Stimulated activated naive CD8-positive, alpha-beta T cell treated with anti-CD3 and anti-CD28 coated beads, Interleukin-15, Interleukin-2, amounts not matched to agents 100 U/mL and 50 U/mL, for 24 hours (primary cell): Measurements from ENCODE around the gene UTF1.
A peak's percentile ranks its signal among the peaks of the same experiment; 100 is the strongest.
"Not testable (repeated sequence)": the region's sequence is repeated elsewhere in the genome, so short reads cannot be mapped to it uniquely, and the experiment has no call there.

ENCODE experiments used
- ATAC-seq: fragments of 150-1000 bp; cut with Tn5 transposase; one replicate; pipeline ENCODE4 v1.10.0; 2021
- DNase-seq: peaks from one replicate; pipeline ENCODE4 v3.0.0; 2021

Gene UTF1

DNA sequence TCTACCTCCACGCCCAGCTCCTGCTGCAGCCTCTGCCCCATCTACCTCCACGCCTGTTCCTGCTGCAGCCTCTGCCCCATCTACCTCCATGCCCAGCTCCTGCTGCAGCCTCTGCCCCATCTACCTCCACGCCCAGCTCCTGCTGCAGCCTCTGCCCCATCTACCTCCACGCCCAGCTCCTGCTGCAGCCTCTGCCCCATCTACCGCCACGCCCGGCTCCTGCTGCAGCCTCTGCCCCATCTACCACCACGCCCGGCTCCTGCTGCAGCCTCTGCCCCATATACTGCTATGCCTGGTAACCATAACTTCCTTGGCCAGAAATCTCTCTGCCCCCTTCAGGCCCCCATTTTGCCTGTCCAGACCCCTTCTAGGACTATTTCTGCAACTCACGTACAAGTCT, 35.0 kb downstream of the UTF1 start:
- not testable (repeated sequence) for DNase-seq, ATAC-seq

DNA sequence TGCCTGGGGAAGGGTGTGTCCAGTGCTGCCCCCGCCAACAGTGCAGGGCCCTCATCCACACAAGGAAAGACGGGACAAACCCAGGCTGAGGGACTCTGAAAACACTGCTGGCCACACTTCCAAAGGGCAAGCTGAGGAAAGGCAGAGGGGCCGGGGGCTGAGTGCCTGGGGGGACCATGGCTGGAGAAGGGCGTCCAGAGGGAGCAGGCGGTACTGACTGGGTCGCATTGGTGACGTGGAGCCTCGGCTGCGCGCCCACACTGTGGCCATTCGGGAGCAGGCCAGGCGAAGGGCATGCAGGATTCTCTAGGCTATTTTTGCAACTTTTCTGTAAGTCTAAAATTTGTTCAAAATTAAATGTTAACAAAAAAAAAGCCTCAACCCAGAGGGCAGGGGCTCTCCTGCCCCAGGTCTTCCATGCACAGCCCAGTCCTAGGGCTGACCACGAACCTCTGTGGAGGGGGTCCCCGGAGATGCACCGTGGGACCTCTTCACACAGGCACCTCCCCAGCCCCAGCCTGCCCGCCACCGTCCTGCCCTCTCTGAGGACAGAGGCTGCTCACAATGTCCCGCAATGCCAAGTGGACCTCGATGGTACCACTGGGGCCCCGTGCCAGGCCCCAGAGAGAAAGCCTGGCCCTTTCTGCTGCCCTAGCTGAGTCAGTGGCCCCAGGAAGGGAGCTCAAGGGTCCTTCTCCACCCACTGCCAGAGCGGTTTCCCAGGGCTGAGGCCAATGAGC, 36.2 kb downstream of the UTF1 start:
- ATAC-seq = no peak

DNA sequence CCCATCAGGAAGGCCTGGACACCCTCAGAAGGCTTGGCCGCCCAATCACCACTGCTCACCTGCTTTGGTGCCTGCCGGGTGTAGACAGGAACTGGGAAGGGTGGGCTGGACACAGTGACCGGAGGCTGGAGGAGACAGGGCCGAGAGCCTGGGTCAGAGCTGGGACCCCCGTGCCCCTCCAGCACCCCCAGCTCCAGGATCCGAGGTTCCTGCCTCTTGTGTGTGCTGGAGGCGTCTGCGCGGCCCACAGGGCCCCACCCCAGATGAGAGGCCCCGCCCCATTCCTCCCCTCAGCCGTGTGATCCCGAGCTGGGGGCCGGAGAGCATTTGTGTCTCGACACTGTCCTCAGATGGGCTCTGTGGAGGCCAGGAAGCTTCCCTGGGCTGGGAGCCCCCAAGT, 37.3 kb downstream of the UTF1 start:
- ATAC-seq (no peak), DNase-seq (no peak)

More for the DNA sequence above, 36.2 kb downstream of the UTF1 start:
- DNase-seq = no peak

GRCh38 chr10:133267829-133268228, 37.8 kb downstream of the UTF1 start:
- ATAC-seq (no peak), DNase-seq (no peak)

GRCh38 chr10:133268532-133268931, 38.5 kb downstream of the UTF1 start:
- ATAC-seq (no peak), DNase-seq (no peak)

- no peak for DNase-seq
- no peak for ATAC-seq
Measured at GRCh38 chr10:133269367-133269766, 39.4 kb downstream of the UTF1 start.

- ATAC-seq (no peak), DNase-seq (no peak)
Measured at GRCh38 chr10:133270204-133270603, 40.2 kb downstream of the UTF1 start.

DNA sequence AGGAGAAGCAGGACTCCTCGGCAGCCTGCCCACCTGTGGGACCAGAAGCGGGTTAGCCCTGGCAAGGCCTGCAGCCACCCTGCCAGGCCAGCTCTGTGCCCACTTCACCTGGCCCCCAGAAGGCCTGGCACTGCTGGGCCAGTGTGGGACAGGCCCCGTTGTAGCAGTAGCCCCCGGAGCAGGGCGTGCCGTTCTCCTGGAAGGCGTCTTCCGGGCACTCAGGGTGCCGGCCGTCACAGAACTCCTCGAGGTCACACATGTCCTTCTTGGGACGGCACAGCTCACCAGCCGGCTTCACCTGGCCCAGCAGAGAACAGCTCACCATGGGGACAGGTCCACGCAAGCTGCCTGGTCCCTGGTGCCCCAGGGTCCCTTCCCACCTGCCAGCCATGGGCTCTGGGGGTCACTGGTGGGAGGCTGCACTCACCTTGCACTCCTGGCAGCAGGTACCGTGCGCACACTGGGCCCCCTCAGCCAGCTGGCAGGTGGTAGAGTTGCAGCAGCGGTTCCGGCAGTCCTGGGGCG, 40.8 kb downstream of the UTF1 start:
- ATAC-seq (no peak), DNase-seq (no peak)

DNA sequence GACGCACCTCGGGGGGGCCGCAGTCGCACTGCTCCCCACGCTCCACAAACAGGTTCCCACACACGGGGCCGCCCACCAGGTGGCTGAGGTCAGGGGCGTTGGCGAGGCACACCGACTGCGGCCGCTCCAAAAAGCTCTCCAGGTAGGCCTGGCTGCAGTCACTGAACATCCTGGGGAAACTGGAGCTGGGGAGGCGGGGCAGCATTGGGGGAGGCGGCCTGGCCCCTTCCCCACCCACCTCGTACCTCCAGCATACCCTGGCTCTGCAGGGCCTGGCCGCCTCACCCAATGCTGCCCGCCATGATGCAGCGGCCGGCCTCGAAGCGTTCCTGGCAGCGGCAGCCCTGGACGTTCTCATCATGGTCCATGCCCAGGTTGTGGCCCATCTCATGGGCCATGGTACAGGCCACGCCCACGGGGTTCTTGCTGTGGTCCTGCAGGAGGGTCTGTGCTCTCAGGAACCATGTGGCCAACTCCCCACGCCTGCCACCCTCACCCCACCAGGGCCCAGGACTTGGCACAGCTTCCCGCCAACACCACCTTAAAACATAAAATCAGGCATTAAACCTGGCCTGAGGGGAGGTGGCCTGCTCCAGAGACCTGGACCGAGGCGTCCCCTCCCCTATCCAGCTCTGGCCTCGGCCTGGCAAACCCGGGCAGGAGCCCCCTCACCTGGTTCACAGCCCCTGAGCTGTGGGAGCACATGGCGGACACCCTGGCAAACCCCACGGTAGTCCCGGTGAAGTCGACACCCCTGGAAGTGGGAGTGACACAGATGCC, 41.7 kb downstream of the UTF1 start:
- ATAC-seq = no peak
- DNase-seq = no peak

DNA sequence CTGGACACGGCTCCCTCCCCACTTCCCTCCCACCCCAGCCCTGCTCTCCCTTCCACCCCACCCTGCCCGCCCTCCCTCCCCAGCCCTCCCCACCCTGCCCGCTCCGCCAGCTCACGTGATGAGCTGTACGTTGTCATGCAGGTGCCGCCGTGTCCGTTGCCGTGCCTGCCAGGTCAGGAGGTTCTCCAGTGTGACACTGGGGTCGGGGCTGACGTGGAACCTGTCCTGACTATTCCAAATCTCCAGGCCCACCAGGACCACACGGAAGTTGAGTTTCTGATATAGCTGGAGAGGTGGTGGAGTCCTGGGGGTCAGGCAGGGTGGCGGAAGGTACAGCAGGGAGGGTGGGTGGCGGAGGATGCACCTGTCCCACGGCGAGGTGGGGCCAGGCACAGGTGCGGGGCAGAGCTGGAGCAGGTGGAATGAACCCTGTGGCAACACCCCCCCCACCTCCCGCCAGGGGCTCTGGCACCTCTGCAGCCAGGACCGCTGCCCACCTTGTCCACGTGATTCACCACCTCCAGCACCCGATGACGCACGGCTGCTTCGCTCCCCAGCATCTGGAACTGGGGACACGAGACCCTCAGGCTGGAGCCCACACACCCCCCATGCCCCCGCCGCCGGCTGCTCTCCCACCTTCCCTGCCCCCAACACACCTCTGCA, 42.4 kb downstream of the UTF1 start:
- DNase-seq (no peak), ATAC-seq (no peak)

DNA sequence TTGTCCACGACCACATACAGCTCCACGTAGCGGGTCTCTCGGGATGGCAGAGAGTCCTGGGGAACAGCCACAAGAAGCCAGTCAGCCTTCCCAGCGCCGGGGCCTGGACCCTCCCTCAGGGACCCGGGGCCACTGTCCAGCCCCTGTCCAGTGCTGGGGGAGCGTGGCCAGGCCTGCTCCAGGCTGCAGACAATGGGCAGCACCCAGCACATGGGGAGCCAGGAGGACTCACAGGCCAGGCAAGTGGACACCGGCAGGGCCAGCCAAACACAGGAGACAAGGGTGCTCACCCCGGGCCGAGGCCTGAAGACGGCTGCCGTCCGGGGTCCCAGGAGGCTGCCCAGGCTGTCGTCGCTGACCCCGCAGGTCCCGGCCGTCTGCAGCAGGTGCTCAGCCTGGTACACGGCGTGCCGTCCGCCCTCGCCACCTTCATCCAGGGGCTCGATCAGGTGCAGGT, 43.0 kb downstream of the UTF1 start:
- ATAC-seq (no peak), DNase-seq (no peak)

DNA sequence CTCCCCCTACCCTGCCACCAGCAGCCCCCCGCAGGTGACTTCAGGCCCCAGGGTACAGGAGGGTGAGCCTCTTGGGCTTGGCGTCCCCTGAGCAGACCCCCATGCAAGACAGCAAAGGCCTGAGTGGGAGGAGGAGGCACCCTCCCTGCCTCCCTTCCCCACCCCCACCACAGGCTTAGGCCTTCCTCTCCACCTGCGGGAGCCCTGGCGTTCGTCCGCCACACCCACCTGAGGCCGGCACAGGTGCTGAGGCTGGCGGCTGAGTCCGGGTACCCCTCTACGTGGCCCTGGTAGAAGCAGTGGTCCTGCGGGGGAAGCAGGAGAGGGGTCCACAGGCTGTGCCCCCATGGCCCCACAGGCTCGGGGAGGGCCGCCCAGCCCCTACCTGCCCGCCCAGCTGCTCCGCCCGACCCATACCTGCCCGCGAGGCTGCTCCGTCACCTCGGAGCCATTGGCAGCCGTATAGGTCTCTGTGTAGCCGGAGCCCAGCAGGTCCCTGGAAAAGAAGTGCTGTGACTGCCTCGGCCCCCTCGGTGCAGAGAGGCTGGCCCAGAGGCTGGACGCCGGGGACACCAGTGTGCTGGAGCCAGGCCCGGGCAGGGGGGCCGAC, 43.6 kb downstream of the UTF1 start:
- ATAC-seq (no peak), DNase-seq (no peak)

GRCh38 chr10:133274751-133275683, 45.0 kb downstream of the UTF1 start:
- peak; percentile 61 for ATAC-seq
- peak; percentile 85 for DNase-seq

- peak; percentile 47 for ATAC-seq
- peak; percentile 75 for DNase-seq
Measured at GRCh38 chr10:133275684-133276092, 45.7 kb downstream of the UTF1 start.

- ATAC-seq (no peak), DNase-seq (no peak)
Measured at GRCh38 chr10:133276100-133276434, 46.0 kb downstream of the UTF1 start.

DNA sequence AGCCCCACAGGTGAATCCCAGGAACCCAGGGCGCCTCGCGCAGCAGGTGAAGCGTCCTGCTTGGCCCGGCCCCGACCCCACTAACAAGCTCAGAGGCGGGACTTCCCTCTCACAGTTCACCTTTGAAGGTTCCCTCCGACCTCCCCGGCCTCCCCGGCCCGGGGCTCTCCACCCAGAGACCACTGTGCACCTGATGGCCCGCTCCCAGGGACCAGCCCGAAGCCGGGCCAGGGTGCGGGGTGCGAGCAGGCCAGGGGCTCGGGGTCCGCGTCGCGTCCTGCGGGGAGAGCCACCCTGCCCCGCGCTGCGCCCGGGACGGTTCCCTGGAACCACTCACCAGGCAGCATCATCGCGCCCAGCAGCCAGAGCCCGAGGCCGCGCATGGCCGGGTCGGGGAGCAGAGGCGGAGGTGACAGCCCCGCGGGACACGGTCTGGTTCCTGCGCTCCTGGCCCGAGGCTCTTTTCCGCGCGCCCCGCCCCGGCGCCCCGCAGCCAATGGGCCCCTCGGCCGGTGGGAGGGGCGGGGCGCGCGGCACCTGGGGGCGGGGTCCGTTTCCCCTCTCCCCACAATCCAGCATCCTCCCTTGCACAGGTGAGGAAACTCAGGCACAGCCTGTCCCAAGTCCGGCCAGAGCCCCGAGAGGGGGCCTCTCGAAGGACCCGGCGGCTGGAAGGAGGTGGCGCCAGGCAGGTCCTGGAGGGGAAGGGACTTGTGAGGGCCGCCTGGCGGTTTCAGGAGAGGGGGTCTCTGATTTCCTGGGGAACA, 46.6 kb downstream of the UTF1 start, which contains the start of gene ADAM8:
Gene ADAM8, minus strand, starts transcription at position 434 of the 767 bp plus-strand sequence. Its CDS starts 51 bp downstream, at position 383.
- ATAC-seq (peak; percentile 38), DNase-seq (peak; percentile 82)

DNA sequence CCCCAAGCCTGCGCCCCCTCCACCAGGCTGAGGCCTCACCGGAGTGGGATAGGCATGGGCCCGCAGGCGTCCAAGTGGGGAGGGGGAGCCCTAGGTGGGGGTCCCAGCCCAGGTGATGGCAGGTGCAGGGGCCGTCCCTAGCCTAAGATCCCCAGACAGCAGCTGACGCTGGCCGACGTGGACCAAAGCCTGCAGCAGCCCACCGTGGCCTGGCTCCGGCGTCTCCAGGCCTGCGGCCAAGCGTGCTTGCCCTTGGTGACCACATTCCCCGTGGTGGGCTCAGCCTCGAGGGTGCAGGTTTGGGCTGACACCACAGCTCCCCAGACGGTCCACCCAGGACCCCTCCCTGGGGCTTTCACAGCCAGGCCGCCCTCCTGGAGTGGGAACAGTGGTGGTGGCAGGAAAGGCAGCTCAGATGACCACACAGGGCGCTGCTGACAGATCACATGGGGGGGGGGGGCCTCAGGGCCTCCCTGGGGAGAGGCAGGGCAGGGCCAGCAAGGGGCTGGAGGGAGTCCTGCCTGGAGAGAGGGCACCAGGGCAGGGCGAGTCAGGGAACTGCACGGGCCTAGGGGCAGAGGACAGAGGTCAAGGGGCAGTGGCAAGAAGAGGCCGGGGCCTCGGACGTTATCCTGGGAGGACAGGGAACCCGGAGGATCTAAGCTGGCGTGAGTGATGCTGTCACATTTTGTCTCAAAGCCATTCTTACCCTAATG, 47.4 kb downstream of the UTF1 start:
- no peak for ATAC-seq
- no peak for DNase-seq

GRCh38 chr10:133277993-133278576, 48.1 kb downstream of the UTF1 start:
- ATAC-seq (no peak), DNase-seq (no peak)

GRCh38 chr10:133278577-133279265, 48.7 kb downstream of the UTF1 start:
- DNase-seq (peak; percentile 66), ATAC-seq (peak; percentile 8)
